Stimulated activated CD4-positive, alpha-beta T cell treated with anti-CD3 and anti-CD28 coated beads, Interleukin-15, amount 100 ng/mL, for 48 hours (primary cell): Measurements from ENCODE around the gene SGCA.

Experiments
- DNase-seq, 2 donors: peaks; one replicate each; pipeline ENCODE4 v3.0.0-alpha.2; 2020; ENCODE audit warnings: low read depth in 2 of 2

The SGCA gene

GRCh38 chr17:50149091-50149416 is 16.8 kb upstream of the SGCA start:
- no peak for DNase-seq

- DNase-seq: peak in 1 of 2 donors; percentile 45
These were observed 16.1 kb upstream of the SGCA start for GRCh38 chr17:50149417-50150353.

- DNase-seq: no peak
These were observed 15.3 kb upstream of the SGCA start, which contains the start of gene PPP1R9B for GRCh38 chr17:50150354-50151040. TSS of gene PPP1R9B (minus strand) at chr17:50150677. CDS start at chr17:50150513, 164 bp downstream.

- DNase-seq: peak; percentile 81 to 85
These were observed 14.5 kb upstream of the SGCA start for GRCh38 chr17:50151041-50151936.

- no peak for DNase-seq
These were observed 13.8 kb upstream of the SGCA start for GRCh38 chr17:50151937-50152547.

- no peak for DNase-seq
These were observed 13.1 kb upstream of the SGCA start for GRCh38 chr17:50152736-50153135.

- DNase-seq: no peak
These were observed 11.9 kb upstream of the SGCA start for GRCh38 chr17:50153650-50154575.

- no peak for DNase-seq
These were observed 11.2 kb upstream of the SGCA start for GRCh38 chr17:50154604-50155003.

GRCh38 chr17:50155115-50155819 is 10.5 kb upstream of the SGCA start:
- DNase-seq: no peak

- DNase-seq: no peak
These were observed 7.9 kb upstream of the SGCA start for GRCh38 chr17:50157891-50158290.

GRCh38 chr17:50161023-50161910 is 4.5 kb upstream of the SGCA start:
- DNase-seq: peak; percentile 91 to 93

- no peak for DNase-seq
These were observed 3.9 kb upstream of the SGCA start for GRCh38 chr17:50161911-50162288.

GRCh38 chr17:50162466-50163254 is 3.1 kb upstream of the SGCA start:
- DNase-seq: no peak

- no peak for DNase-seq
These were observed 1.7 kb upstream of the SGCA start for GRCh38 chr17:50163843-50164696.

- no peak for DNase-seq
These were observed 1.2 kb upstream of the SGCA start for GRCh38 chr17:50164697-50164988.

GRCh38 chr17:50165066-50165465 is 739 bp upstream of the SGCA start:
- DNase-seq: no peak

GRCh38 chr17:50165466-50165865 is 339 bp upstream of the SGCA start:
- DNase-seq: no peak
